K562 (cell line): ENCODE results near the gene FAM222A. TPM values are rescaled to one million over a fixed set of nuclear protein-coding genes. Genes with fewer than 3 reads are reported as not detected.

Experiments used
- ATF1 ChIP-seq, 2 experiments: fragments of 450-650 bp in 1 of 2; IDR thresholded peaks; 2 replicates each; pipeline ENCODE4 v1.6.1; 2016; ENCODE audit warnings: missing compliant biosample characterization in 1 of 2, missing genetic modification characterization in 1 of 2
- C11orf30 ChIP-seq: fragments of 450-650 bp; IDR thresholded peaks from 2 replicates; pipeline ENCODE4 v1.6.1; 2016; ENCODE audit warnings: low read depth, mild to moderate bottlenecking
- EP300 ChIP-seq: IDR thresholded peaks from 2 replicates; pipeline ENCODE4 v1.6.1; 2012; ENCODE audit warnings: low read length, improper control_type of control experiment
- ERF ChIP-seq: fragments of 450-650 bp; formaldehyde crosslinking; IDR thresholded peaks from 2 replicates; pipeline ENCODE4 v1.4.0; 2020; ENCODE audit warnings: mild to moderate bottlenecking, mixed read lengths
- KLF6 ChIP-seq: fragments of 250-450 bp; sonication (Bioruptor Pico); IDR thresholded peaks from 2 replicates; pipeline ENCODE4 v1.4.0; 2020; ENCODE audit warnings: mild to moderate bottlenecking, moderate library complexity, borderline replicate concordance
- L3MBTL2 ChIP-seq: fragments of 450-650 bp; IDR thresholded peaks from 2 replicates; pipeline ENCODE4 v1.6.1; 2016; ENCODE audit warnings: mild to moderate bottlenecking, moderate library complexity
- NCOR1 ChIP-seq: fragments of 450-650 bp; IDR thresholded peaks from 2 replicates; pipeline ENCODE4 v1.6.1; 2016; ENCODE audit warnings: mild to moderate bottlenecking, moderate library complexity
- NR2C1 ChIP-seq, 2 experiments: fragments of 450-650 bp; IDR thresholded peaks; 2 replicates each; pipeline ENCODE4 v1.6.1; 2017; ENCODE audit warnings: mild to moderate bottlenecking in 2 of 2, antibody characterized with exemption in 1 of 2, inconsistent platforms in 1 of 2, missing compliant biosample characterization in 1 of 2, missing genetic modification characterization in 1 of 2
- SETDB1 ChIP-seq: IDR thresholded peaks from one replicate; pipeline ENCODE4 v1.6.1; 2012; ENCODE audit warnings: low read length, control low read depth, inconsistent platforms
- SMAD4 ChIP-seq: fragments of 250-450 bp; sonication (Bioruptor Pico); conservative IDR thresholded peaks from 2 replicates; pipeline ENCODE4 v1.8.0; 2021; ENCODE audit warnings: inconsistent platforms, mild to moderate bottlenecking, moderate library complexity
- SREBF1 ChIP-seq: fragments of 150-350 bp; IDR thresholded peaks from 2 replicates; pipeline ENCODE4 v1.6.1; 2014; ENCODE audit warnings: antibody characterized with exemption, low read depth, low read length, borderline replicate concordance
- TEAD4 ChIP-seq, 2 experiments: sonication (generic) in 1 of 2; formaldehyde crosslinking in 1 of 2; IDR thresholded peaks; 2 replicates each; pipeline versions ENCODE4 v1.6.1 to v1.8.0; 2012 to 2022; ENCODE audit warnings: borderline replicate concordance in 1 of 2, inconsistent platforms in 1 of 2, low read length in 1 of 2, mild to moderate bottlenecking in 1 of 2, missing genetic modification reagents in 1 of 2
- ZBED1 ChIP-seq: IDR thresholded peaks from 2 replicates; pipeline ENCODE4 v1.6.1; 2014
- ZNF589 ChIP-seq: fragments of 200-800 bp; sonication (Bioruptor generic); IDR thresholded peaks from 2 replicates; pipeline ENCODE4 v1.6.1; 2016; ENCODE audit warnings: low read depth, missing genetic modification characterization, missing compliant biosample characterization
- ZNF707 ChIP-seq: fragments of 250-450 bp; sonication (Bioruptor Pico); conservative IDR thresholded peaks from 2 replicates; pipeline ENCODE4 v1.8.0; 2022; ENCODE audit warnings: inconsistent platforms, mild to moderate bottlenecking, moderate library complexity
- polyA plus RNA-seq, 8 experiments: library from polyadenylated mRNA; depleted of rRNA in 4 of 8; stranded (reverse) in 5 of 8; unstranded in 3 of 8; fragments of >200 nt; fragmentation: Nextera tagmentation in 2 of 8; fragmentation: Illumina TruSeq in 1 of 8; extraction: Ambion mirVana in 2 of 8; extraction: Trizol in 1 of 8; gene quantifications; 2 replicates each; pipeline versions ENCODE4 v1.2.1 to v1.2.3, GENCODE V29; 2011 to 2014; ENCODE audit warnings: inconsistent platforms in 1 of 8, missing spikeins in 1 of 8
- total RNA-seq, 7 experiments: library from RNA; depleted of rRNA in 6 of 7; stranded (reverse); fragments of >200 nt in 6 of 7; fragmentation: Illumina TruSeq in 2 of 7; extraction: Trizol in 2 of 7; gene quantifications; 2 replicates each; pipeline versions ENCODE4 v1.2.1 to v1.2.3, GENCODE V29; 2011 to 2021; ENCODE audit warnings: low replicate concordance in 1 of 7
- TF ChIP-seq, protein P1 (sequence below), 2 experiments: IDR thresholded peaks; 2 replicates each; pipeline ENCODE4 v1.6.1; 2012; ENCODE audit warnings: improper control_type of control experiment in 2 of 2, low read depth in 2 of 2, low read length in 2 of 2, borderline replicate concordance in 1 of 2
- TF ChIP-seq, protein P2 (sequence below): IDR thresholded peaks from 2 replicates; pipeline ENCODE4 v1.6.1; 2011; ENCODE audit warnings: borderline replicate concordance, low read depth, mild to moderate bottlenecking, moderate library complexity, low read length; ENCODE audit not compliant: insufficient read depth, poor library complexity, severe bottlenecking
- TF ChIP-seq, protein P3 (sequence below): fragments of 250-450 bp; sonication (Bioruptor Pico); IDR thresholded peaks from 2 replicates; pipeline ENCODE4 v1.8.0; 2021; ENCODE audit warnings: moderate library complexity, mild to moderate bottlenecking, inconsistent platforms
- TF ChIP-seq, protein P4 (sequence below): fragments of 250-450 bp; sonication (Bioruptor Pico); IDR thresholded peaks from 2 replicates; pipeline ENCODE4 v1.9.0; 2021; ENCODE audit warnings: mild to moderate bottlenecking
- TF ChIP-seq, protein P5 (sequence below): fragments of 200-800 bp; sonication (Bioruptor generic); IDR thresholded peaks from 2 replicates; pipeline ENCODE4 v1.6.1; 2017; ENCODE audit warnings: missing genetic modification characterization, missing compliant biosample characterization

Gene FAM222A
- total and polyA plus RNA-seq, 9 of the 15 experiments (the other 6 are each of a cell fraction or from before 2014, with no cell fraction given): 0.03 to 0.36 (median 0.12) TPM; not detected in 1

DNA sequence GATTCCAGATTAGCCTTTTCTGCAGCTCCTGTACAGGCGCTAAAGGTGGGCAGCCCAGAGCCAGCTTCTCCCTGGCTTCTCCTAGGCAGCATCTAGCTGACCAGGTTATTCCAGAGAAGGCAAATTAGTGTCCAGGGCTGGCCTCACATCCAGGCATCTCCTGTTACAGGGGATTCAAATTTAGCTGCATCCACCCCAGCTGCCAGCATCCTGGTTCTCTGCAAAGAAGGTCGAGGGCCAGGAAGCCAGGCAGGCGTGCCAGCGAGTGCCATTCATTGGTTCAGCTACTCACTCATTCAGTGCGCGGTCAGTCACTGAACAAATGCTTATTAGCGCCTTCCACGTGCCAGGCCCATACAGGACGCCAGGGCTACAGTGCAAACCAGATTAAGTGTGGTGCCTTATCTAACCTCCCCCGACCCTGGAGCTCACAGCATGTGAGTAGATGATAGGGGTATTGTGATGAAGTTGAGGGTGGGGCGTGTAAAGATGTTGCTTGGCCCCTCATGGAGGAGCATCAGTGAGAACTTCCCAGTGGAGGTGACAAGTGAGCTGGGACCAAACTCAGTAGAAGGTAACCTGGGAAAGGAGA, 15.7 kb upstream of the FAM222A start (continued):
- TF ChIP-seq, protein P1, sequence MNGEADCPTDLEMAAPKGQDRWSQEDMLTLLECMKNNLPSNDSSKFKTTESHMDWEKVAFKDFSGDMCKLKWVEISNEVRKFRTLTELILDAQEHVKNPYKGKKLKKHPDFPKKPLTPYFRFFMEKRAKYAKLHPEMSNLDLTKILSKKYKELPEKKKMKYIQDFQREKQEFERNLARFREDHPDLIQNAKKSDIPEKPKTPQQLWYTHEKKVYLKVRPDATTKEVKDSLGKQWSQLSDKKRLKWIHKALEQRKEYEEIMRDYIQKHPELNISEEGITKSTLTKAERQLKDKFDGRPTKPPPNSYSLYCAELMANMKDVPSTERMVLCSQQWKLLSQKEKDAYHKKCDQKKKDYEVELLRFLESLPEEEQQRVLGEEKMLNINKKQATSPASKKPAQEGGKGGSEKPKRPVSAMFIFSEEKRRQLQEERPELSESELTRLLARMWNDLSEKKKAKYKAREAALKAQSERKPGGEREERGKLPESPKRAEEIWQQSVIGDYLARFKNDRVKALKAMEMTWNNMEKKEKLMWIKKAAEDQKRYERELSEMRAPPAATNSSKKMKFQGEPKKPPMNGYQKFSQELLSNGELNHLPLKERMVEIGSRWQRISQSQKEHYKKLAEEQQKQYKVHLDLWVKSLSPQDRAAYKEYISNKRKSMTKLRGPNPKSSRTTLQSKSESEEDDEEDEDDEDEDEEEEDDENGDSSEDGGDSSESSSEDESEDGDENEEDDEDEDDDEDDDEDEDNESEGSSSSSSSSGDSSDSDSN (IDR thresholded peaks at IDR 0.05; ENCODE audit: borderline replicate concordance in 1 of 2, low read depth in 2 of 2, low read length in 2 of 2): no peak
- TF ChIP-seq ZNF589 (CRISPR knock-in tag) (no peak), EP300 (peak; percentile 52; the same call in 1 of the 2 replicates), NR2C1 (IDR thresholded peaks at IDR 0.05) (no peak), NR2C1 (tag; IDR thresholded peaks at IDR 0.05) (no peak), ATF1 (CRISPR knock-in tag; IDR thresholded peaks at IDR 0.05) (no peak), ATF1 (tag; IDR thresholded peaks at IDR 0.05) (no peak), KLF6 (no peak), ZBED1 (no peak), ZNF707 (CRISPR knock-in tag) (no peak), SREBF1 (no peak), SETDB1 (no peak), TEAD4 (IDR thresholded peaks at IDR 0.05; ENCODE audit: low read length) (peak; percentile 88), TEAD4 (CRISPR knock-in tag; IDR thresholded peaks at IDR 0.05; ENCODE audit: borderline replicate concordance) (no peak), C11orf30 (no peak), NCOR1 (peak; percentile 76), SMAD4 (CRISPR knock-in tag) (no peak), ERF (no peak), L3MBTL2 (peak; percentile 60)
- TF ChIP-seq, protein P2, sequence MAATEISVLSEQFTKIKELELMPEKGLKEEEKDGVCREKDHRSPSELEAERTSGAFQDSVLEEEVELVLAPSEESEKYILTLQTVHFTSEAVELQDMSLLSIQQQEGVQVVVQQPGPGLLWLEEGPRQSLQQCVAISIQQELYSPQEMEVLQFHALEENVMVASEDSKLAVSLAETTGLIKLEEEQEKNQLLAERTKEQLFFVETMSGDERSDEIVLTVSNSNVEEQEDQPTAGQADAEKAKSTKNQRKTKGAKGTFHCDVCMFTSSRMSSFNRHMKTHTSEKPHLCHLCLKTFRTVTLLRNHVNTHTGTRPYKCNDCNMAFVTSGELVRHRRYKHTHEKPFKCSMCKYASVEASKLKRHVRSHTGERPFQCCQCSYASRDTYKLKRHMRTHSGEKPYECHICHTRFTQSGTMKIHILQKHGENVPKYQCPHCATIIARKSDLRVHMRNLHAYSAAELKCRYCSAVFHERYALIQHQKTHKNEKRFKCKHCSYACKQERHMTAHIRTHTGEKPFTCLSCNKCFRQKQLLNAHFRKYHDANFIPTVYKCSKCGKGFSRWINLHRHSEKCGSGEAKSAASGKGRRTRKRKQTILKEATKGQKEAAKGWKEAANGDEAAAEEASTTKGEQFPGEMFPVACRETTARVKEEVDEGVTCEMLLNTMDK: no peak
- TF ChIP-seq, protein P3, sequence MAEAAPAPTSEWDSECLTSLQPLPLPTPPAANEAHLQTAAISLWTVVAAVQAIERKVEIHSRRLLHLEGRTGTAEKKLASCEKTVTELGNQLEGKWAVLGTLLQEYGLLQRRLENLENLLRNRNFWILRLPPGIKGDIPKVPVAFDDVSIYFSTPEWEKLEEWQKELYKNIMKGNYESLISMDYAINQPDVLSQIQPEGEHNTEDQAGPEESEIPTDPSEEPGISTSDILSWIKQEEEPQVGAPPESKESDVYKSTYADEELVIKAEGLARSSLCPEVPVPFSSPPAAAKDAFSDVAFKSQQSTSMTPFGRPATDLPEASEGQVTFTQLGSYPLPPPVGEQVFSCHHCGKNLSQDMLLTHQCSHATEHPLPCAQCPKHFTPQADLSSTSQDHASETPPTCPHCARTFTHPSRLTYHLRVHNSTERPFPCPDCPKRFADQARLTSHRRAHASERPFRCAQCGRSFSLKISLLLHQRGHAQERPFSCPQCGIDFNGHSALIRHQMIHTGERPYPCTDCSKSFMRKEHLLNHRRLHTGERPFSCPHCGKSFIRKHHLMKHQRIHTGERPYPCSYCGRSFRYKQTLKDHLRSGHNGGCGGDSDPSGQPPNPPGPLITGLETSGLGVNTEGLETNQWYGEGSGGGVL (CRISPR knock-in tag): no peak
- TF ChIP-seq, protein P4, sequence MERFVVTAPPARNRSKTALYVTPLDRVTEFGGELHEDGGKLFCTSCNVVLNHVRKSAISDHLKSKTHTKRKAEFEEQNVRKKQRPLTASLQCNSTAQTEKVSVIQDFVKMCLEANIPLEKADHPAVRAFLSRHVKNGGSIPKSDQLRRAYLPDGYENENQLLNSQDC (CRISPR knock-in tag): no peak
- TF ChIP-seq, protein P5, sequence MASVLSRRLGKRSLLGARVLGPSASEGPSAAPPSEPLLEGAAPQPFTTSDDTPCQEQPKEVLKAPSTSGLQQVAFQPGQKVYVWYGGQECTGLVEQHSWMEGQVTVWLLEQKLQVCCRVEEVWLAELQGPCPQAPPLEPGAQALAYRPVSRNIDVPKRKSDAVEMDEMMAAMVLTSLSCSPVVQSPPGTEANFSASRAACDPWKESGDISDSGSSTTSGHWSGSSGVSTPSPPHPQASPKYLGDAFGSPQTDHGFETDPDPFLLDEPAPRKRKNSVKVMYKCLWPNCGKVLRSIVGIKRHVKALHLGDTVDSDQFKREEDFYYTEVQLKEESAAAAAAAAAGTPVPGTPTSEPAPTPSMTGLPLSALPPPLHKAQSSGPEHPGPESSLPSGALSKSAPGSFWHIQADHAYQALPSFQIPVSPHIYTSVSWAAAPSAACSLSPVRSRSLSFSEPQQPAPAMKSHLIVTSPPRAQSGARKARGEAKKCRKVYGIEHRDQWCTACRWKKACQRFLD (CRISPR knock-in tag): no peak
